ENCODE measurements around the gene EPHA1.

Gene EPHA1

GRCh38 chr7:143346018-143346417 is 62.6 kb downstream of the EPHA1 start:
- DNase-seq (ENCODE audit: low spot score): no peak

- no peak for DNase-seq (ENCODE audit: low spot score)
Observed at GRCh38 chr7:143345428-143345900, 63.2 kb downstream of the EPHA1 start.

GRCh38 chr7:143343596-143343995 is 65.1 kb downstream of the EPHA1 start:
- DNase-seq (ENCODE audit: low spot score): no peak

GRCh38 chr7:143341842-143342241 is 66.8 kb downstream of the EPHA1 start:
- no peak for DNase-seq (ENCODE audit: low spot score)

Measured in Ammon's horn (tissue), 1 donor.